H1 (cell line): ENCODE measurements around the gene ZFP36L2. TPM values are rescaled to one million over a fixed set of nuclear protein-coding genes. Genes with fewer than 3 reads are reported as not detected.
A peak's percentile ranks its signal among the peaks of the same experiment; 100 is the strongest.

Experiments
- CTCF ChIA-PET: fragments of 300-600 bp; sonication (Branson Sonifier 250); formaldehyde crosslinking; loops from one replicate; lab custom pipeline; 2021; ENCODE audit not compliant: partially characterized antibody; lab: Charles Lee
- POLR2A ChIA-PET: fragments of 300-600 bp; sonication (Branson Sonifier 250); formaldehyde crosslinking; loops from one replicate; lab custom pipeline; 2021; ENCODE audit warnings: inconsistent platforms; ENCODE audit not compliant: partially characterized antibody; lab: Charles Lee
- DNase-seq, 2 experiments: peaks; one replicate each; pipeline versions ENCODE4 v3.0.0 to v3.0.0-alpha.2; 2010 to 2022; ENCODE audit warnings: low spot score in 2 of 2, low read depth in 1 of 2, mixed read lengths in 1 of 2
- FAIRE-seq: peaks from 2 replicates; lab custom pipeline; 2011; peaks lifted over from hg19 to GRCh38; lab: Jason Lieb, UNC
- H2AFZ ChIP-seq: 2 replicates; pipeline ENCODE4 v1.8.1; 2012; ENCODE audit warnings: low read length, inconsistent platforms
- H2AK5ac ChIP-seq: 2 replicates; pipeline ENCODE4 v1.6.1; 2013; ENCODE audit warnings: low read depth, low read length
- H2BK120ac ChIP-seq: replicated peaks from 2 replicates; pipeline ENCODE3; 2013; ENCODE audit warnings: low read depth, low read length, inconsistent platforms
- H2BK12ac ChIP-seq: 2 replicates; pipeline ENCODE4 v1.6.1; 2013; ENCODE audit warnings: low read depth, low read length
- H2BK15ac ChIP-seq: 2 replicates; pipeline ENCODE4 v1.6.1; 2013; ENCODE audit warnings: low read length
- H2BK20ac ChIP-seq: 2 replicates; pipeline ENCODE4 v1.6.1; 2013; ENCODE audit warnings: low read length
- H2BK5ac ChIP-seq: 2 replicates; pipeline ENCODE4 v1.6.1; 2013; ENCODE audit warnings: low read depth, low read length
- H3K14ac ChIP-seq: 2 replicates; pipeline ENCODE4 v1.6.1; 2013; ENCODE audit warnings: inconsistent platforms; ENCODE audit not compliant: insufficient read length
- H3K18ac ChIP-seq: 2 replicates; pipeline ENCODE4 v1.6.1; 2013; ENCODE audit warnings: low read length; ENCODE audit errors: extremely low read depth
- H3K23ac ChIP-seq: 2 replicates; pipeline ENCODE4 v1.6.1; 2013; ENCODE audit warnings: inconsistent platforms; ENCODE audit not compliant: insufficient read length
- H3K23me2 ChIP-seq: 2 replicates; pipeline ENCODE4 v1.6.1; 2013; ENCODE audit warnings: low read depth, low read length
- H3K27ac ChIP-seq: 2 replicates; pipeline ENCODE4 v1.6.1; 2011; ENCODE audit warnings: low read depth, low read length, inconsistent platforms
- H3K27me3 ChIP-seq, 4 experiments: replicated peaks in 1 of 4; 1 replicate in 1 of 4; 2 replicates in 3 of 4; pipeline versions ENCODE4 v1.6.1 to v1.8.1; 2011 to 2013; ENCODE audit warnings: low read length in 3 of 4, mild to moderate bottlenecking in 3 of 4, inconsistent platforms in 2 of 4, mixed read lengths in 2 of 4, moderate library complexity in 1 of 4; ENCODE audit not compliant: control insufficient read depth in 3 of 4, insufficient read depth in 3 of 4; ENCODE audit errors: extremely low read depth in 1 of 4
- H3K36me3 ChIP-seq, 4 experiments: 2 replicates each; pipeline versions ENCODE4 v1.6.1 to v1.8.1; 2011 to 2013; ENCODE audit warnings: mild to moderate bottlenecking in 4 of 4, low read length in 3 of 4, moderate library complexity in 2 of 4, control low read depth in 1 of 4, inconsistent platforms in 1 of 4; ENCODE audit not compliant: insufficient read depth in 4 of 4, control insufficient read depth in 2 of 4
- H3K4ac ChIP-seq: replicated peaks from 2 replicates; pipeline ENCODE3; 2013; ENCODE audit warnings: low read length, low read depth, mixed read lengths, inconsistent platforms; ENCODE audit not compliant: insufficient read length
- H3K4me1 ChIP-seq, 4 experiments: replicated peaks in 1 of 4; 1 replicate in 1 of 4; 2 replicates in 3 of 4; pipeline versions ENCODE4 v1.6.1 to v1.8.1; 2011 to 2013; ENCODE audit warnings: low read length in 3 of 4, inconsistent platforms in 2 of 4, mixed read lengths in 1 of 4; ENCODE audit not compliant: insufficient read depth in 4 of 4, control insufficient read depth in 3 of 4
- H3K4me2 ChIP-seq, 2 experiments: 2 replicates each; pipeline versions ENCODE4 v1.6.1 to v1.8.1; 2011 to 2013; ENCODE audit warnings: low read depth in 2 of 2, low read length in 2 of 2, control low read depth in 1 of 2, inconsistent platforms in 1 of 2, mild to moderate bottlenecking in 1 of 2; ENCODE audit not compliant: insufficient read depth in 1 of 2
- H3K4me3 ChIP-seq, 4 experiments: fragments of 200-600, 300-600 bp in 1 of 4; sonication (generic), shearing (Covaris generic), sonication (Bioruptor Twin) in 1 of 4; 2 replicates each; pipeline versions ENCODE4 v1.5.1 to v1.8.1; 2011 to 2016; ENCODE audit warnings: low read length in 4 of 4, low read depth in 3 of 4, control low read depth in 2 of 4, inconsistent platforms in 2 of 4, mild to moderate bottlenecking in 2 of 4, mixed read lengths in 1 of 4, moderate library complexity in 1 of 4; ENCODE audit not compliant: insufficient read depth in 2 of 4; ENCODE audit errors: extremely low read depth in 1 of 4
- H3K56ac ChIP-seq: replicated peaks from 2 replicates; pipeline ENCODE3; 2013; ENCODE audit warnings: low read depth, mild to moderate bottlenecking, mixed read lengths, low read length, inconsistent platforms; ENCODE audit not compliant: insufficient read length
- H3K79me1 ChIP-seq: 2 replicates; pipeline ENCODE4 v1.6.1; 2013; ENCODE audit warnings: low read depth, low read length, control low read depth
- H3K79me2 ChIP-seq, 2 experiments: 2 replicates each; pipeline versions ENCODE4 v1.6.1 to v1.8.1; 2012 to 2013; ENCODE audit warnings: low read length in 2 of 2, mild to moderate bottlenecking in 2 of 2, inconsistent platforms in 1 of 2; ENCODE audit not compliant: insufficient read depth in 2 of 2, control insufficient read depth in 1 of 2
- H3K9ac ChIP-seq, 4 experiments: replicated peaks in 1 of 4; 1 replicate in 1 of 4; 2 replicates in 3 of 4; pipeline versions ENCODE4 v1.6.1 to v1.8.1; 2011 to 2013; ENCODE audit warnings: low read depth in 3 of 4, low read length in 3 of 4, control low read depth in 2 of 4, mild to moderate bottlenecking in 2 of 4, moderate library complexity in 2 of 4, inconsistent platforms in 1 of 4; ENCODE audit errors: extremely low read depth in 1 of 4
- H3K9me3 ChIP-seq, 2 experiments: 2 replicates each; pipeline versions ENCODE4 v1.6.1 to v1.8.1; 2012 to 2013; ENCODE audit warnings: mild to moderate bottlenecking in 2 of 2, moderate library complexity in 2 of 2, control low read depth in 1 of 2, inconsistent platforms in 1 of 2, low read depth in 1 of 2, low read length in 1 of 2, mixed read lengths in 1 of 2; ENCODE audit not compliant: insufficient read depth in 2 of 2
- H4K20me1 ChIP-seq, 2 experiments: replicated peaks in 1 of 2; 2 replicates each; pipeline versions ENCODE3 to v1.8.1; 2011 to 2013; ENCODE audit warnings: inconsistent platforms in 2 of 2, low read length in 2 of 2, mild to moderate bottlenecking in 1 of 2; ENCODE audit not compliant: insufficient read depth in 2 of 2, control insufficient read depth in 1 of 2
- H4K5ac ChIP-seq: 2 replicates; pipeline ENCODE4 v1.6.1; 2013; ENCODE audit warnings: low read length, low read depth, mixed read lengths, inconsistent platforms; ENCODE audit not compliant: insufficient read length
- H4K8ac ChIP-seq: 2 replicates; pipeline ENCODE4 v1.8.0; 2013; ENCODE audit warnings: mild to moderate bottlenecking, moderate library complexity, low read length, inconsistent platforms; ENCODE audit not compliant: insufficient read depth; ENCODE audit errors: extremely low read depth
- H4K91ac ChIP-seq: replicated peaks from 2 replicates; pipeline ENCODE3; 2013; ENCODE audit warnings: low read length, mixed read lengths, inconsistent platforms; ENCODE audit not compliant: insufficient read length
- ATF3 ChIP-seq: IDR thresholded peaks from 2 replicates; pipeline ENCODE4 v1.6.1; 2011; ENCODE audit warnings: low read depth, mild to moderate bottlenecking, low read length; ENCODE audit not compliant: insufficient read depth
- BCL11A ChIP-seq, 2 experiments: IDR thresholded peaks; one replicate each; pipeline ENCODE4 v1.6.1; 2011; ENCODE audit warnings: low read depth in 2 of 2, low read length in 2 of 2, mild to moderate bottlenecking in 2 of 2
- CTBP2 ChIP-seq: IDR thresholded peaks from 2 replicates; pipeline ENCODE4 v1.7.0; 2011; ENCODE audit warnings: borderline replicate concordance, mild to moderate bottlenecking, moderate library complexity, mixed read lengths, low read length; ENCODE audit not compliant: insufficient read depth, insufficient read length
- HDAC6 ChIP-seq: IDR thresholded peaks from one replicate; pipeline ENCODE4 v1.7.1; 2012; ENCODE audit warnings: low read depth, mild to moderate bottlenecking, inconsistent platforms, low read length, moderate library complexity
- MAX ChIP-seq: IDR thresholded peaks from 2 replicates; pipeline ENCODE4 v1.6.1; 2012; ENCODE audit warnings: inconsistent platforms
- NRF1 ChIP-seq: IDR thresholded peaks from 2 replicates; pipeline ENCODE4 v1.6.1; 2011; ENCODE audit warnings: mild to moderate bottlenecking, low read depth, low read length, improper control_type of control experiment
- SIX5 ChIP-seq: IDR thresholded peaks from 2 replicates; pipeline ENCODE4 v1.6.1; 2011; ENCODE audit warnings: mild to moderate bottlenecking, low read depth, low read length
- SP1 ChIP-seq: IDR thresholded peaks from 2 replicates; pipeline ENCODE4 v1.6.1; 2011; ENCODE audit warnings: low read depth, low read length
- WGBS, 2 experiments: shearing (Covaris generic) in 1 of 2; methylation state at CpG; one replicate each; pipeline versions ENCODE4 v1.1.6 to v1.1.7; 2013 to 2015; ENCODE audit warnings: low lambda C conversion rate in 2 of 2, mixed read lengths in 2 of 2, inconsistent platforms in 1 of 2, low coverage in 1 of 2, missing lambda C conversion rate in 1 of 2; ENCODE audit not compliant: insufficient replicate concordance in 2 of 2, insufficient coverage in 1 of 2, insufficient read length in 1 of 2; ENCODE audit errors: extremely low coverage in 1 of 2, missing lambda C conversion rate in 1 of 2; 5-methylcytosine and 5-hydroxymethylcytosine counted together
- polyA plus RNA-seq, 7 experiments: library from polyadenylated mRNA; depleted of rRNA in 3 of 7; stranded (reverse) in 5 of 7; unstranded in 2 of 7; fragments of >200 nt in 5 of 7; fragments of 200-250 nt in 2 of 7; gene quantifications; 1 replicate in 5 of 7; 2 replicates in 1 of 7; 4 replicates in 1 of 7; pipeline versions ENCODE4 v1.2.1 to v1.2.3, GENCODE V29; 2011 to 2013; ENCODE audit warnings: missing spikeins in 2 of 7, mixed read lengths in 2 of 7
- total RNA-seq: library from RNA; stranded (reverse); fragmentation: NEBNext Ultra II Directional; extraction: Animal tissue kit (Norgen Biotek cat#: 25700); gene quantifications from 2 replicates; pipeline ENCODE4 v1.2.1, GENCODE V29; 2021

ZFP36L2 gene
- total and polyA plus RNA-seq, 2 of the 8 experiments (the other 6 are each of a cell fraction or from before 2014, with no cell fraction given): 13.4 to 102 TPM

DNA sequence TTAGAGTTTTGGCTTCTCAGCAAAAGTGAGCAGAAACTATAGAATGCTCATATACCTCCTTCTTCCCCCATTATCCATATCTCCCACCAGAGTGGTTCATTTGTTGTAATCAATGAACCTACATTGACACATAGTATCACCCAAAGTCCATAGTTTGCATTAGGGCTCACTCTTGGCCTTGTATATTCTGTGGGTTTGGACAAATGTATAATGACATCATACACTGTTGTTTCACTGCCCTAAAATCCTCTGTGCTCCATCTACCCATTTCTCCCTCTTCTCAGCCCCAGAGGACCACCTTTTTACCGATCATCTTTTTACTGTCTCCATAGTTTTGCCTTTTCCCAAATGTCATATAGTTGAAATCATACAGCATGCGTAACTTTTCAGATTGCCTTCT, 24.1 kb downstream of the ZFP36L2 start:
- no peak overlapping the region for H3K56ac ChIP-seq
- no peak overlapping the region for H4K5ac ChIP-seq
- no peak overlapping the region for H3K14ac ChIP-seq
- H3K23me2 ChIP-seq: no peaks in the 10 kb centered on the region; the same call in 1 of the 2 replicates
- no peaks in the 10 kb centered on the region for H3K36me3 ChIP-seq
- no peak overlapping the region for H3K4me2 ChIP-seq
- H3K4ac ChIP-seq: no peak overlapping the region
- no peak overlapping the region for H2AK5ac ChIP-seq
- WGBS, 2 experiments: 97% methylated on average over 2 of the region's 2 CpGs; no CpG with 5 or more reads in 1 of the 2 experiments
- H2BK120ac ChIP-seq: no peak overlapping the region
- no peaks in the 10 kb centered on the region for H3K9me3 ChIP-seq
- H2AFZ ChIP-seq: no peak overlapping the region
- H2BK12ac ChIP-seq: peak overlapping the region; percentile 12; the same call in 1 of the 2 replicates
- no peak overlapping the region for H2BK15ac ChIP-seq
- no peak overlapping the region for H3K4me3 ChIP-seq
- no peak for FAIRE-seq
- TF ChIP-seq ATF3 (no peak), BCL11A (IDR thresholded peaks at IDR 0.05; ENCODE audit: low read depth in 2 of 2, low read length in 2 of 2) (no peak), HDAC6 (no peak), SIX5 (no peak), MAX (no peak), NRF1 (no peak), SP1 (no peak), CTBP2 (no peak)
- TF ChIP-seq, all 59 proteins: peak for 0
- H3K27me3 ChIP-seq: no peaks in the 10 kb centered on the region
- no peak overlapping the region for H2BK20ac ChIP-seq
- no peak overlapping the region for H3K9ac ChIP-seq
- H3K79me2 ChIP-seq: no peaks in the 10 kb centered on the region
- H3K18ac ChIP-seq: no peak overlapping the region
- no peak overlapping the region for H3K27ac ChIP-seq
- no peaks in the 10 kb centered on the region for H4K20me1 ChIP-seq
- H3K4me1 ChIP-seq: peaks cover 4 to 9% (median 6%) of the 10 kb centered on the region in 4 experiments
- H2BK5ac ChIP-seq: no peak overlapping the region
- H3K79me1 ChIP-seq: no peaks in the 10 kb centered on the region
- DNase-seq: no peak
- POLR2A ChIA-PET: interaction anchor here (1.7 to 2.0 kb wide), 2 partner anchors 15 to 23 kb away, joined by 3 to 5 read pairs; no protein-coding TSS in a partner anchor
- no peak overlapping the region for H3K23ac ChIP-seq
- no peak overlapping the region for H4K8ac ChIP-seq
- H4K91ac ChIP-seq: no peak overlapping the region
- CTCF ChIA-PET: interaction anchor here (1.8 to 3.4 kb wide), 7 partner anchors 10 to 255 kb away, joined by 4 to 20 read pairs (median 10); no protein-coding TSS in a partner anchor
